Stimulated activated naive CD8-positive, alpha-beta T cell treated with anti-CD3 and anti-CD28 coated beads, Interleukin-15, amount 100 ng/mL, for 72 hours (primary cell): Measurements from ENCODE around the gene ANKRD36C.
A peak's percentile ranks its signal among the peaks of the same experiment; 100 is the strongest.
"Not testable (repeated sequence)": the region's sequence is repeated elsewhere in the genome, so short reads cannot be mapped to it uniquely, and the experiment has no call there.

Experiments
- ATAC-seq: fragments of 150-1000 bp; cut with Tn5 transposase; 2 replicates; pipeline ENCODE4 v1.10.0; 2021; ENCODE audit warnings: mild to moderate bottlenecking, moderate library complexity
- DNase-seq, 2 donors: peaks; one replicate each; pipeline ENCODE4 v3.0.0; 2021 to 2022
- H3K27ac Mint-ChIP-seq, 2 donors: one replicate each; pipeline ENCODE4 v1.8.0; 2022; ENCODE audit warnings: mild to moderate bottlenecking in 2 of 2, mixed read lengths in 2 of 2, moderate library complexity in 2 of 2
- H3K27me3 Mint-ChIP-seq: one replicate; pipeline ENCODE4 v1.8.0; 2022; ENCODE audit warnings: mixed read lengths
- H3K4me1 Mint-ChIP-seq: one replicate; pipeline ENCODE4 v1.8.0; 2022; ENCODE audit warnings: mild to moderate bottlenecking, mixed read lengths
- H3K4me3 Mint-ChIP-seq, 2 donors: one replicate each; pipeline ENCODE4 v1.8.0; 2022; ENCODE audit warnings: mild to moderate bottlenecking in 2 of 2, mixed read lengths in 2 of 2, moderate library complexity in 1 of 2
- H3K9me3 Mint-ChIP-seq, 2 donors: one replicate each; pipeline ENCODE4 v1.8.0; 2022; ENCODE audit warnings: mixed read lengths in 2 of 2

ANKRD36C gene

DNA sequence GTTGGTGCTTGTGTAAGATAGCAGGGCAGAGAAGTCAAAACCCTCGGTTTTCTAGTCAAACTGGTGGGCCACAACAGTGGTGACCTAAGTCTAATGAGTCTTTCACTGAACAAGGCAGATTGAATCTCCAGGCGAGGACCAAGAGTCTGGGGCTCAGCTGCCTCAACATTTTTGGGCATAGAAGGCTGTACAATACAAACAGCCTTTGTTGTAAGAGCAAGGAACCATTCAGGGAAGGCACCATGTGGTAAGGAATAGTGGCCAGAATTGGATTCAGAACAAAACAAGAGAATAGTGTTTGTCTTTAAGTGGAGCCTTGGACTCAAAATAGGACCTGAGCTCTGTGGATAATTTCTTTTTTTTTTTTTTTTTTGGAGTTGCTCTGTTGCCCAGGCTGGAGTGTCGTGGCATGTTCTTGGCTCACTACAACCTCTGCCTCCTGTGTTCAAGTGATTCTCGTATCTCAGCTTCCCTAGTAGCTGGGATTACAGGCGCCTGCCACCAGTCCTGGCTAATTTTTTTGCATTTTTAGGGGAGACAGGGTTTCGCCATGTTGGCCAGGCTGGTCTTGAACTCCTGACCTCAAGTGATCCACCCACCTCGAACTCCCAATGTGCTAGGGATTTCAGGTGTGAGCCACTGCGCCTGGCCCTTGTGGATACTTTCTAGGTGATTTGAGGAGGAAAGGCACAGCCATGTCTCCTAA is 20.6 kb upstream of the ANKRD36C start:
- not testable (repeated sequence) for H3K27me3 Mint-ChIP-seq, ATAC-seq, H3K27ac Mint-ChIP-seq, H3K9me3 Mint-ChIP-seq, H3K4me3 Mint-ChIP-seq, DNase-seq
- peaks cover 22% of the 10 kb centered on the region for H3K4me1 Mint-ChIP-seq

DNA sequence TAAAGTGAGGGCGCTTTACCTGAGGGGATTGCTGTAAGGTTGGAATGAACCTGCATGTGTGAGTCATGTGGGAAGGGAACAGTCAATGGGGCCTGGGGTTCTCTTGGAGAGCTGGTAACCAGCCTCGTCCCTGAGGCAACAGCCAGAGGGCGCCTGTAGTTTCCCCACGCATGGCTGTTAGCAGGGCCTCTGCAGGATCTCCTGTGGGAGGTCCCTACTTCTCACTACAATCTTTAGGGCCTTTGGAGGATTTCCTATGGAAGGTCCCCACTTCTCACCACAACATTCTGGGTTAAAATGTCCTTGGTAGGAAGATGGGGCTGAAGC is 19.5 kb upstream of the ANKRD36C start:
- Mint-ChIP-seq H3K4me1 (peaks cover 22% of the 10 kb centered on the region), H3K4me3 (peak overlapping the region; percentile 62 to 67)
- H3K9me3 Mint-ChIP-seq, H3K27ac Mint-ChIP-seq, H3K27me3 Mint-ChIP-seq: not testable (repeated sequence)
- ATAC-seq (peak; percentile 44), DNase-seq (peak in 1 of 2 donors; percentile 38)

GRCh38 chr2:96010320-96011128 is 18.9 kb upstream of the ANKRD36C start:
- DNase-seq (peak; percentile 92), ATAC-seq (peak; percentile 99)
- Mint-ChIP-seq H3K27ac (peak overlapping the region; percentile 74 to 93), H3K4me1 (peaks cover 22% of the 10 kb centered on the region), H3K4me3 (peak overlapping the region; percentile 81 to 84), H3K27me3 (peaks cover 11% of the 10 kb centered on the region)
- not testable (repeated sequence) for H3K9me3 Mint-ChIP-seq

DNA sequence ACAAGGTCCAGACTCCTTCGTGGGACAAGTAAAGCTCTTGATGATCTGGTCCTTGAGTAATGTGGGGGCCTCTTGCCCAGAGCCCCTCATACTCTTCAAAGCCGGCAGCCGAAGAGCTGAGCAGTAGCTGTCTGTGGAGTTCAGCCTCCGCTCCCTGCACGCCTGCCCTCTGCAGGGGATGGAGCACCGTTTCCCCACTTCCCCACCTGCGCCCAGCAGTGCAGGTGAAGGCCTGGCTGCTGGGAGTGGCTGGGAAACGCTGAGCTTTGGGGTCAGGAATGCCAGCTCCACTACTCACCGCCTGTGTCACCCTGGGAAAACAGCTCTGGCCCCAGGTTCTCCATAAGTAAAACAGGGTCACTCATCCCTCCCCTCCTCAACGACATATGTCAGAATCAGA is 18.2 kb upstream of the ANKRD36C start:
- peaks cover 18% of the 10 kb centered on the region for H3K27me3 Mint-ChIP-seq
- H3K4me1 Mint-ChIP-seq = peaks cover 22% of the 10 kb centered on the region
- peak overlapping the region; percentile 74 to 93 for H3K27ac Mint-ChIP-seq
- H3K9me3 Mint-ChIP-seq, ATAC-seq, DNase-seq: not testable (repeated sequence)
- H3K4me3 Mint-ChIP-seq = peak overlapping the region; percentile 81 to 84

DNA sequence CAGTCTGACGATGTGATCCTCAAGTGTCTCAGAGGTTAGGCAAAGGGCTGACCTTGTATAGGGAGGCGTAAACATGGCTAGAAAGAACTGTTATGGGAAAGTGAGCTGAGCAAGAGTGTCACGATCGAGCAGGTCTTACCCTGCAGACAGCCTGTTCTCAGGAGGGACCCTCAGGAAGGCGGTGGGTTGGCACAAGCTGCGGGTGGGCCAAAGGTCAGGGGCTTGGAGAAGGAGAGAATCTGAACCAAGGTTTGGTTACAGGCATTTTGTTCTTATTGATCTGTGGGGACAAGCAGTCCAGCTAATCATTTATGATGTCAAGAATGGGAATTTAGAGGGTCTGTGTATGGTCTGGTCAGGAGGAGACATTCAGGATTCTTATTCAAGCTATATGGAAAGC is 16.4 kb upstream of the ANKRD36C start:
- not testable (repeated sequence) for DNase-seq, ATAC-seq, H3K4me3 Mint-ChIP-seq, H3K9me3 Mint-ChIP-seq, H3K27ac Mint-ChIP-seq
- Mint-ChIP-seq H3K4me1 (peaks cover 22% of the 10 kb centered on the region), H3K27me3 (peaks cover 28% of the 10 kb centered on the region)

DNA sequence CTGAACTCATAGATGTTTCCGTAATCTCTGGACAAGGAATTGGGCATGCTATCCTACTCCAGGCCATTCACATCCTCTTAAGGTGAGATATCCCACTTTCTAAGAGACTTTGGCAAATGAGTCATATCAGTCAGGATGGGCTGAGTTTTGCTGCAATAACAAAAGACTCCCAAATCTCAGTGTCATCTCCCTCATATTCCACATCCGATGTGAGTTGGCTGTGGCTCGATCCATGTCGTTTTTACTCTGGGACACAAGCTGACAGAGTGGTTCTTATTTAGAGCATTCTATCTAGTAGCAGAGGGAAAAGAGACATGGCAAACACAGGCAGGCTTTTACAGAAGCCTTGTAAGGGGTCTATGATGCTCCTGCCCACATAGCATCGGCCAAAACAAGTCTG is 14.6 kb upstream of the ANKRD36C start:
- Mint-ChIP-seq H3K27me3 (peaks cover 28% of the 10 kb centered on the region), H3K4me1 (peaks cover 13% of the 10 kb centered on the region)
- not testable (repeated sequence) for H3K9me3 Mint-ChIP-seq, H3K27ac Mint-ChIP-seq, H3K4me3 Mint-ChIP-seq, ATAC-seq, DNase-seq

DNA sequence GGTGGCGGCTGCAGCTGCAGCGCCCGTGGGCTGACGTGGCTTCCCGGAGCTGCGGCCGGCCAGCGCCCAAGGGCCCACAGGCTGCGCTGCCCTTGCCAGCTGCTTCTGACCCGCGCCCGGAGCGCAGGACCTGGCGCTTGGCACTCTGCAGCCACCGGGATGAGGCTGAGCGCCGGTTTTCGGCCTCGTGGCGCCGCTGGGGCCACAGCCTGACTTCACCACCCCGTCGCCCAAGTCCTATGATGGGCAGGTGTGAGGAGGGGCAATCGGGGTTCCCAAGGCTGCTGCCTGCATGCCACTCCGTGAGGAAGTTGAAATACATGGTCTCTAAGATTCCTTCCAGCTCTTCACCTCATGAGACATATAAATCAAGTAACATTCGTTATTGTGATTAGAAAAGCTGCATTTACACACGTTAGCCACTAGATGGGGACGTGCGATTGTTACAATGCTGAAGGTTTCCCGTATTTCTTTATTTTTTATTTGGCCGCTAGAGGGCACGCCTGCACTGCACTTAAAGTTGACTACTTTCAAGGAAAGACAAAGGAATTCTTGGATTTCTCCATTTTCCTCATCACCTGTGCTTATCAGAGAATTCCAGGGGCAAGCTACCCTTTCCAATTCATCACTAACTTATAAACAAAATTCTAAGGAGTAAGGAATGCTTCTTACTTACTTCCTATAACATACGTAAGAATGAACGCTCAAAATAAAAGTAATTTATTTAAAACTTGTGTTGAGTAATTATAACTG is 1.1 kb upstream of the ANKRD36C start:
- DNase-seq = peak; percentile 57 to 63
- not testable (repeated sequence) for H3K4me1 Mint-ChIP-seq

GRCh38 chr2:95992102-95992501 is 478 bp upstream of the ANKRD36C start:
- Mint-ChIP-seq H3K27me3 (peaks cover 33% of the 10 kb centered on the region), H3K4me3 (peak overlapping the region; percentile 87 to 95), H3K27ac (peak overlapping the region; percentile 37 to 80)
- peak; percentile 67 for DNase-seq
- not testable (repeated sequence) for H3K4me1 Mint-ChIP-seq, H3K9me3 Mint-ChIP-seq
- ATAC-seq = peak; percentile 71

More for the DNA sequence above, 1.1 kb upstream of the ANKRD36C start:
- Mint-ChIP-seq H3K4me3 (peak overlapping the region; percentile 89 to 95), H3K27ac (peak overlapping the region in 1 of 2 donors; percentile 88), H3K27me3 (peaks cover 33% of the 10 kb centered on the region)
- ATAC-seq = peak; percentile 62
- not testable (repeated sequence) for H3K9me3 Mint-ChIP-seq

DNA sequence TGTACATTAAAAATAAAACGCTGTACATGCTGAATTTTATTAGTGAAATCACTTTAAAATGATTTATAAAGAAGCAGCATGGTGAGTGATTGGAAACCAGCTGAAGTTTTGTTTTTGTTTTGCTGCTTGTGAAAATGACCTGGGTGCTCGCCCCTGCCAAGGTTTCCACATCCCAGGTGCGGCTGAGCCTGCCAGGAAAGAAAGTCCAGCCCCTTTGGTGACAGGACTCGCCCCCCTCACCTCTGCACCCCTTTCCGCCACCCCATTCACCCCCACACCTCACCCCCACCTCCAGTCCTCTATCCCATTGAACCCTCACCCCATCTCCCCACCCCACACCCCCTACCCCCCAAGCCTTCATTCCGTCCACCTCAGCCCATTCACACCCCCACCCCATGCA is 740 bp downstream of the ANKRD36C start:
- not testable (repeated sequence) for ATAC-seq, H3K9me3 Mint-ChIP-seq, H3K27ac Mint-ChIP-seq, H3K4me1 Mint-ChIP-seq, DNase-seq
- Mint-ChIP-seq H3K27me3 (peaks cover 22% of the 10 kb centered on the region), H3K4me3 (peak overlapping the region; percentile 78 to 82)

- H3K27ac Mint-ChIP-seq, H3K9me3 Mint-ChIP-seq: not testable (repeated sequence)
These were observed 40.0 kb downstream of the ANKRD36C start for GRCh38 chr2:95951662-95952061.

GRCh38 chr2:95948039-95948438 is 43.6 kb downstream of the ANKRD36C start:
- not testable (repeated sequence) for H3K27me3 Mint-ChIP-seq, H3K9me3 Mint-ChIP-seq, H3K27ac Mint-ChIP-seq, ATAC-seq, DNase-seq, H3K4me3 Mint-ChIP-seq, H3K4me1 Mint-ChIP-seq

More at GRCh38 chr2:95951662-95952061, 40.0 kb downstream of the ANKRD36C start:
- not testable (repeated sequence) for ATAC-seq, H3K4me1 Mint-ChIP-seq, H3K4me3 Mint-ChIP-seq, DNase-seq, H3K27me3 Mint-ChIP-seq

DNA sequence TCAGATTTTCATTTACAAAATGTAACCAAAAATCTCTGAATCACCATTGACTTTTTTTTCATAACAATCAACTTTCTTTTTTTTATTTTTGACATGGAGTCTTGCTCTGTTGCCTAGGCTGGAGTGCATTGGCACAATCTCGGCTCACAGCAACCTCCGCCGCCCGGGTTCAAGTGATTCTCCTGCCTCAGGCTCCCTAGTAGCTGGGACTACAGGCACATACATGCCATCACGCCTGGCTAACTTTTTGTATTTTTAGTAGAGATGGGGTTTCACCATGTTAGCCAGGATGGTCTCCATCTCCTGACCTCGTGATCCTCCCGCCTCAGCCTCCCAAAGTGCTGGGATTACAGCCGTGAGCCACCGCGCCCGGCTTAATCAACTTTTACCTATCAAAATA is 51.7 kb downstream of the ANKRD36C start:
- not testable (repeated sequence) for H3K4me1 Mint-ChIP-seq, ATAC-seq

GRCh38 chr2:95930740-95931139 is 60.9 kb downstream of the ANKRD36C start:
- not testable (repeated sequence) for H3K9me3 Mint-ChIP-seq, H3K27me3 Mint-ChIP-seq, H3K27ac Mint-ChIP-seq, H3K4me1 Mint-ChIP-seq, H3K4me3 Mint-ChIP-seq, DNase-seq, ATAC-seq

More for the DNA sequence above, 51.7 kb downstream of the ANKRD36C start:
- H3K27ac Mint-ChIP-seq, H3K4me3 Mint-ChIP-seq, DNase-seq, H3K9me3 Mint-ChIP-seq, H3K27me3 Mint-ChIP-seq: not testable (repeated sequence)

DNA sequence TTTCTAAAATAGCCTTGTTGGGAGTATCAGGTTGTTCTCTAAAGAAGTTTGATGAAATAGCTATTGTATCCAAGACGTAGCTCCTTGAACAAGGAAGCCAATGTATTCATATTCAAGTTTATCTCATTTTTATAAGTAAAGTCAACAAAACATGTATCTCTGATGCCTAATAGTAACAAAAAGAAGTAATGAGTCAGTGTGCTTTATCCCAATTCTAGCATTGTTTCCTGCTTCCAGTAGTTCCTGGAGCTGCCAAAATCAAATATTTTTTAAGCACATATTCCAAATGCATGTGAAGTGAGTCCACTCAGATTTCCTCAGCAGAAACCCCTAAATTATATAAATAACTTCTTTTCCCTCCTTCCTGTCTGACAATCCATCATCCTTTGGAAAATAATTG is 74.6 kb downstream of the ANKRD36C start:
- not testable (repeated sequence) for DNase-seq, H3K9me3 Mint-ChIP-seq, H3K27ac Mint-ChIP-seq, ATAC-seq, H3K27me3 Mint-ChIP-seq, H3K4me3 Mint-ChIP-seq, H3K4me1 Mint-ChIP-seq

DNA sequence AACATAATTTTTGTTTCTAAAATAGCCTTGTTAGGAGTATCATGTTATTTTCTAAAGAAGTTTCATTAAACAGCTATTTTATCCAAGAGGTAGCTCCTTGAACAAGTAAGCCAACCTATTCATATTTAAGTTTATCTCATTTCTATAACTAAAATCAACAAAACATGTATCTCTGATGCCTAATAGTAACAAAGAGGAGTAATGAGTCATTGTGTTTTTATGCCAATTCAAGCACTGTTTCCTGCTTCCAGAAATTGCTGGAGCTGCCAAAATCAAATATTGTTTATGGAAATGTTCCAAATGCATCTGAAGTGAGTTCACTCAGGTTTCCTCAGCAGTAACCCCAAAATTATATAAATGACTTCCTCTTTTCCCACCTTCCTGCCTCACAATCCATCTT is 76.5 kb downstream of the ANKRD36C start:
- not testable (repeated sequence) for DNase-seq, H3K4me3 Mint-ChIP-seq, H3K9me3 Mint-ChIP-seq, H3K27ac Mint-ChIP-seq, H3K4me1 Mint-ChIP-seq, ATAC-seq, H3K27me3 Mint-ChIP-seq
